T-cell (primary cell): ENCODE data around the gene TAOK1. TPM values are rescaled to one million over a fixed set of nuclear protein-coding genes. Genes with fewer than 3 reads are reported as not detected.

ENCODE experiments used
- ATAC-seq, 4 experiments: fragments of 200-7000 bp in 3 of 4; fragments of 150-1000 bp in 1 of 4; cut with Tn5 transposase; replicated peaks in 1 of 4; 1 replicate in 3 of 4; 2 replicates in 1 of 4; pipeline ENCODE4 v1.10.0; 2021; ENCODE audit warnings: moderate library complexity in 3 of 4, mild to moderate bottlenecking in 2 of 4, moderate number of reproducible peaks in 1 of 4
- CTCF ChIA-PET, 2 donors: fragments of 300-600 bp; sonication (Branson Sonifier 250); formaldehyde crosslinking; loops; one replicate each; lab custom pipeline; 2022; ENCODE audit warnings: antibody characterized with exemption in 2 of 2; lab: Charles Lee
- POLR2A ChIA-PET, 2 donors: fragments of 300-600 bp; sonication (Branson Sonifier 250); formaldehyde crosslinking; loops; one replicate each; lab custom pipeline; 2022; ENCODE audit warnings: antibody characterized with exemption in 2 of 2; lab: Charles Lee
- DNase-seq, 35 experiments: peaks; one replicate each; pipeline versions ENCODE4 v3.0.0 to v3.0.0-alpha.2; 2013 to 2023
- H3K27ac ChIP-seq: one replicate; pipeline ENCODE4 v1.5.1; 2013; ENCODE audit warnings: low read length
- H3K27me3 ChIP-seq, 2 experiments: replicated peaks in 1 of 2; 1 replicate in 1 of 2; 2 replicates in 1 of 2; pipeline versions ENCODE4 v1.6.1 to v1.7.0; 2013; ENCODE audit warnings: low read length in 1 of 2, mixed read lengths in 1 of 2; ENCODE audit not compliant: control insufficient read depth in 2 of 2, insufficient read depth in 2 of 2; ENCODE audit errors: extremely low read depth in 1 of 2
- H3K36me3 ChIP-seq, 2 donors: 1 replicate in 1 of 2; 2 replicates in 1 of 2; pipeline versions ENCODE4 v1.6.1 to v1.7.0; 2013; ENCODE audit warnings: low read length in 1 of 2; ENCODE audit not compliant: control insufficient read depth in 2 of 2, insufficient read depth in 1 of 2; ENCODE audit errors: extremely low read depth in 1 of 2
- H3K4me1 ChIP-seq, 2 experiments: 1 replicate in 1 of 2; 2 replicates in 1 of 2; pipeline versions ENCODE4 v1.6.1 to v1.7.0; 2013; ENCODE audit warnings: low read length in 2 of 2, mixed read lengths in 1 of 2; ENCODE audit not compliant: insufficient read depth in 2 of 2, control insufficient read depth in 1 of 2; ENCODE audit errors: extremely low read depth in 1 of 2
- H3K4me3 ChIP-seq, 2 donors: 1 replicate in 1 of 2; 2 replicates in 1 of 2; pipeline versions ENCODE4 v1.5.1 to v1.7.0; 2013; ENCODE audit warnings: mild to moderate bottlenecking in 2 of 2, low read length in 1 of 2, moderate library complexity in 1 of 2; ENCODE audit not compliant: control insufficient read depth in 1 of 2; ENCODE audit errors: extremely low read depth in 1 of 2
- H3K9me3 ChIP-seq: 2 replicates; pipeline ENCODE4 v1.7.0; 2013
- H3K27ac Mint-ChIP-seq, 2 donors: one replicate each; pipeline ENCODE4 v1.8.0; 2020 to 2021; ENCODE audit warnings: mild to moderate bottlenecking in 2 of 2, mixed read lengths in 2 of 2
- H3K27me3 Mint-ChIP-seq, 2 donors: one replicate each; pipeline ENCODE4 v1.8.0; 2021 to 2022; ENCODE audit warnings: mixed read lengths in 2 of 2
- H3K36me3 Mint-ChIP-seq: one replicate; pipeline ENCODE4 v1.8.0; 2021; ENCODE audit warnings: mixed read lengths
- H3K4me1 Mint-ChIP-seq, 3 donors: one replicate each; pipeline ENCODE4 v1.8.0; 2020 to 2022; ENCODE audit warnings: mixed read lengths in 3 of 3, mild to moderate bottlenecking in 1 of 3
- H3K4me3 Mint-ChIP-seq, 3 donors: one replicate each; pipeline ENCODE4 v1.8.0; 2020 to 2022; ENCODE audit warnings: mild to moderate bottlenecking in 3 of 3, mixed read lengths in 3 of 3, moderate library complexity in 3 of 3
- H3K9me3 Mint-ChIP-seq, 3 donors: one replicate each; pipeline ENCODE4 v1.8.0; 2020 to 2022; ENCODE audit warnings: mixed read lengths in 3 of 3
- WGBS: methylation state at CpG from one replicate; pipeline ENCODE4 v1.1.5; 2013; ENCODE audit warnings: missing lambda C conversion rate; ENCODE audit not compliant: insufficient coverage; 5-methylcytosine and 5-hydroxymethylcytosine counted together
- total RNA-seq, 35 experiments: library from RNA in 6 of 35; stranded (reverse) in 6 of 35; fragments of 120-200 nt in 1 of 35; gene quantifications; one replicate each; pipeline versions ENCODE4 v1.2.1 to v1.2.4 and lab custom pipeline; 2013 to 2026

TAOK1 gene
- total RNA-seq, 5 donors from 2014 or later (not counting 1 experiment from before 2014, with no cell fraction given) = 57.7 to 63.4 (median 61.7) TPM

DNA sequence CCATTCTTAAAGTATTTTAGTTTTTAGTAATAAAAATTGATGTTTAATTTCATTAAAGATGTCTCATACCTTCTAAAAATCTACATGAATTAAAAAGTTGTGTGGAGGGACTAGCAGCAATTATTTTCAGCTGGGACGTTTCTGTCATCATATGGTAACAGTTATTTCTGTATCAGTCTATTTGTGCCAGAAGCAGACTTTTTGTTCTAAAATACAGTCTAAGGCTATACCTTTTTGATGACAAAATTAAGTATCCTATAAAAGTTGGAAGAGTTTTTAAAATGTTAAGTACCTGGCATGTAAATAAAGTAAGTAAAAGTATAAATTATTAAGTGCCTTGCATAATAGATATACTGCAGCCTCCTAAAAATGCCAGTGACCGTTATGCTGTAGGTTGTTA, 5.9 kb downstream of the TAOK1 start:
- no peak overlapping the region for H3K4me3 ChIP-seq
- ChIA-PET POLR2A (interaction anchor here in 1 of 2 donors (0.6 kb wide), 1 partner anchor 304 kb away, joined by 7 read pairs; no protein-coding TSS in a partner anchor), CTCF (interaction anchor here in 1 of 2 donors (0.6 kb wide), 3 partner anchors 17 to 1497 kb away, joined by 3 to 7 read pairs (median 3); no protein-coding TSS in a partner anchor)
- peaks cover 0 to 13% of the 10 kb centered on the region in 2 donors for H3K36me3 ChIP-seq
- H3K4me3 Mint-ChIP-seq = no peak overlapping the region
- no peaks in the 10 kb centered on the region for H3K9me3 Mint-ChIP-seq
- H3K27me3 ChIP-seq = no peaks in the 10 kb centered on the region
- no peaks in the 10 kb centered on the region for H3K9me3 ChIP-seq
- peaks cover 43 to 51% (median 43%) of the 10 kb centered on the region in 3 donors for H3K4me1 Mint-ChIP-seq
- ATAC-seq = no peak
- no peak for DNase-seq
- no peak overlapping the region for H3K27ac ChIP-seq
- no peaks in the 10 kb centered on the region for H3K27me3 Mint-ChIP-seq
- H3K36me3 Mint-ChIP-seq = peaks cover 17% of the 10 kb centered on the region
- WGBS = no CpG with 5 or more reads among the region's 2 CpGs
- H3K4me1 ChIP-seq = peaks cover 21 to 27% of the 10 kb centered on the region in 2 experiments
- H3K27ac Mint-ChIP-seq = no peak overlapping the region

GRCh38 chr17:29399634-29400033, 9.5 kb downstream of the TAOK1 start:
- Histone ChIP-seq H3K9me3 (no peaks in the 10 kb centered on the region), H3K27me3 (no peaks in the 10 kb centered on the region), H3K27ac (no peak overlapping the region), H3K4me3 (no peak overlapping the region), H3K4me1 (peaks cover 0 to 22% of the 10 kb centered on the region in 2 experiments), H3K36me3 (peaks cover 4 to 23% of the 10 kb centered on the region in 2 donors)
- POLR2A ChIA-PET = interaction anchor here in 1 of 2 donors (0.5 kb wide), 1 partner anchor 1039 kb away, joined by 3 read pairs; no protein-coding TSS in a partner anchor
- Mint-ChIP-seq H3K27me3 (no peaks in the 10 kb centered on the region), H3K4me3 (no peak overlapping the region), H3K4me1 (peaks cover 29 to 36% (median 31%) of the 10 kb centered on the region in 3 donors), H3K9me3 (no peaks in the 10 kb centered on the region), H3K27ac (no peak overlapping the region), H3K36me3 (peaks cover 27% of the 10 kb centered on the region)
- WGBS = no CpG with 5 or more reads among the region's 4 CpGs
- no peak for ATAC-seq
- CTCF ChIA-PET = no interaction called here
- no peak for DNase-seq

GRCh38 chr17:29400818-29401217, 10.7 kb downstream of the TAOK1 start:
- H3K27ac ChIP-seq = no peak overlapping the region
- no peaks in the 10 kb centered on the region for H3K27me3 Mint-ChIP-seq
- peaks cover 0 to 14% of the 10 kb centered on the region in 2 experiments for H3K4me1 ChIP-seq
- H3K36me3 Mint-ChIP-seq = peaks cover 28% of the 10 kb centered on the region
- no peaks in the 10 kb centered on the region for H3K9me3 ChIP-seq
- 100% methylated on average over 3 of the region's 4 CpGs for WGBS
- no peak overlapping the region for H3K27ac Mint-ChIP-seq
- H3K4me1 Mint-ChIP-seq = peaks cover 24 to 32% (median 28%) of the 10 kb centered on the region in 3 donors
- no peak overlapping the region for H3K4me3 ChIP-seq
- no peak overlapping the region for H3K4me3 Mint-ChIP-seq
- peaks cover 4 to 28% of the 10 kb centered on the region in 2 donors for H3K36me3 ChIP-seq
- no peaks in the 10 kb centered on the region for H3K27me3 ChIP-seq
- CTCF ChIA-PET = interaction anchor here (0.7 to 0.8 kb wide), 2 partner anchors 489 to 942 kb away, joined by 3 read pairs; no protein-coding TSS in a partner anchor
- DNase-seq (no peak), ATAC-seq (no peak)
- POLR2A ChIA-PET = interaction anchor here in 1 of 2 donors (0.7 kb wide), 1 partner anchor 147 kb away, joined by 4 read pairs; no protein-coding TSS in a partner anchor
- H3K9me3 Mint-ChIP-seq = no peaks in the 10 kb centered on the region

DNA sequence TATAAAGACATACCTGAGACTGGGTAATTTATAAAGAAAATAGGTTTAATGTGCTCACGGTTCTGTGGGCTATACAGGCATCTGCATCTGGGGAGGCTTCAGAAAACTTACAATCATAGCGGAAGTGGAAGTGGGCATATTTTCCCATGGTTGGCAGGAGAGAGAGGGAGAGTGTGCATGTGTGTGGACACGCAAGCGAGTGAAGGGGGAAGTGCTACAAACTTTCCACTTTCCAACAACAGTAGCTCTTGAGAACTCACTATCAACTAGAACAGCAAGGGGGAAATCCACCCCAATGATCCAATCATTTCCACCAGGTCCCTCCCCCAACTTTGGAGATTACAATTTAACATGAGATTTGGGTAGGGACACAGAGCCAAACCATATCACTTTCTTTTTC, 11.1 kb downstream of the TAOK1 start:
- H3K4me3 Mint-ChIP-seq = no peak overlapping the region
- Histone ChIP-seq H3K36me3 (peaks cover 4 to 28% of the 10 kb centered on the region in 2 donors), H3K4me1 (peaks cover 0 to 14% of the 10 kb centered on the region in 2 experiments), H3K27me3 (no peaks in the 10 kb centered on the region), H3K27ac (no peak overlapping the region), H3K4me3 (no peak overlapping the region), H3K9me3 (no peaks in the 10 kb centered on the region)
- H3K36me3 Mint-ChIP-seq = peaks cover 33% of the 10 kb centered on the region
- POLR2A ChIA-PET = no interaction called here
- H3K27ac Mint-ChIP-seq = no peak overlapping the region
- H3K27me3 Mint-ChIP-seq = no peaks in the 10 kb centered on the region
- ATAC-seq = no peak
- H3K9me3 Mint-ChIP-seq = no peaks in the 10 kb centered on the region
- no peak for DNase-seq
- WGBS = no CpG with 5 or more reads among the region's 4 CpGs
- CTCF ChIA-PET = interaction anchor here in 1 of 2 donors (0.8 kb wide), 1 partner anchor 942 kb away, joined by 3 read pairs; no protein-coding TSS in a partner anchor
- H3K4me1 Mint-ChIP-seq = peaks cover 28 to 35% (median 28%) of the 10 kb centered on the region in 3 donors

DNA sequence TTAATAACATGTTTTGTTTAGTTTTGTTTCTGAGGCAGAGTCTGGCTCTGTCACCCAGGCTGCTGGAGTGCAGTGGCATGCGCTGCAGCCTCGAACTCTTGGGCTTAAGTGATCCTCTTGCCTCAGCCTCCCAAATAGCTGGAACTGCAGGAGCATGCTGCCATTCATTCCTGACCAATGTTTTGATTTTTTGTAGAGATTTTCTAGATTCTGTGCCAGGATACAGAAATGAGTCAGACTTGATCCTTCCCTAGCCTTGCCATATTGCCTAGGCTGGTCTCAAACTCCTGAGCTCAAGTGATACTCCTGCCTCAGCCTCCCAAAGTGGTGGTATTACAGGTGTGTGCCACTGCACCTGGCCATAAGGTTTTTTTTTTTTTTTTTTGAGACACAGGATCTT, 17.7 kb downstream of the TAOK1 start:
- ChIA-PET CTCF (no interaction called here), POLR2A (no interaction called here)
- DNase-seq (no peak), ATAC-seq (no peak)
- Histone ChIP-seq H3K27ac (no peak overlapping the region), H3K36me3 (peaks cover 0 to 6% of the 10 kb centered on the region in 2 donors), H3K4me3 (no peak overlapping the region), H3K9me3 (no peaks in the 10 kb centered on the region), H3K4me1 (peaks cover 0 to 2% of the 10 kb centered on the region in 2 experiments), H3K27me3 (no peaks in the 10 kb centered on the region)
- peaks cover 28% of the 10 kb centered on the region for H3K36me3 Mint-ChIP-seq
- H3K27me3 Mint-ChIP-seq = no peaks in the 10 kb centered on the region
- no peak overlapping the region for H3K27ac Mint-ChIP-seq
- WGBS = no CpG with 5 or more reads among the region's 2 CpGs
- peaks cover 38 to 46% (median 43%) of the 10 kb centered on the region in 3 donors for H3K4me1 Mint-ChIP-seq
- H3K4me3 Mint-ChIP-seq = no peak overlapping the region
- H3K9me3 Mint-ChIP-seq = no peaks in the 10 kb centered on the region

- no peaks in the 10 kb centered on the region for H3K9me3 Mint-ChIP-seq
- H3K4me1 ChIP-seq = peaks cover 0 to 2% of the 10 kb centered on the region in 2 experiments
- H3K27me3 Mint-ChIP-seq = no peaks in the 10 kb centered on the region
- 93% methylated on average over 2 of the region's 6 CpGs for WGBS
- ChIA-PET POLR2A (no interaction called here), CTCF (interaction anchor here in 1 of 2 donors (0.6 kb wide), 1 partner anchor 25 kb away, joined by 3 read pairs; no protein-coding TSS in a partner anchor)
- H3K4me3 ChIP-seq = no peak overlapping the region
- peaks cover 24% of the 10 kb centered on the region for H3K36me3 Mint-ChIP-seq
- no peak overlapping the region for H3K27ac ChIP-seq
- H3K4me1 Mint-ChIP-seq = peaks cover 40 to 46% (median 41%) of the 10 kb centered on the region in 3 donors
- H3K27ac Mint-ChIP-seq = no peak overlapping the region
- no peak overlapping the region for H3K4me3 Mint-ChIP-seq
- no peaks in the 10 kb centered on the region for H3K27me3 ChIP-seq
- H3K36me3 ChIP-seq = peaks cover 0 to 5% of the 10 kb centered on the region in 2 donors
- no peaks in the 10 kb centered on the region for H3K9me3 ChIP-seq
- no peak for DNase-seq
- ATAC-seq = no peak
Measured at GRCh38 chr17:29409963-29410362, 19.8 kb downstream of the TAOK1 start.
